NCI-H2196 (cell line): ENCODE data around the gene RASSF5.
"Not testable (repeated sequence)": the region's sequence is repeated elsewhere in the genome, so short reads cannot be mapped to it uniquely, and the experiment has no call there.

Source experiments
- DNase-seq: peaks from one replicate; lab custom pipeline; 2025; ENCODE audit not compliant: unreplicated experiment; lab: John Stamatoyannopoulos, UW

Gene RASSF5

DNA sequence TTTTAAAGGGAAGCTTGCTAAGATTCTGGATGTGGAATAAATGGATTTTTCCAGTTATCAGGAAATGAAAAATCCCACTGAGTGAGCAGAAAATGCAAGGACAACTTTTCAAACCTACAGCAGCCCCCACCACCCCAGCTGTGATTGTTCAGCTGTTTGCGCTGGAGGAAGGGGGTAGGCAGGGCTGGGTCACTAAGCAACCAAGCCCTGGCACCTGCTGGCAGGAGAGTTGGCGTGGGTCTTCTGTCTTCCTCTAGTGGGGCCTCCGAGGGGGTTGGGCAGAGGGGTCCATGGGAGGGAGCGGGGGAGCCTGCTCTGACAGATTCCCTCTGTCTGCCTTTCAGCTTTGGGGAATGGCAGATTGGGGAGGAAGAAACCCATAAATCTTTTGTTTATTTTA, 59.7 kb downstream of the RASSF5 start:
- DNase-seq = no peak

DNA sequence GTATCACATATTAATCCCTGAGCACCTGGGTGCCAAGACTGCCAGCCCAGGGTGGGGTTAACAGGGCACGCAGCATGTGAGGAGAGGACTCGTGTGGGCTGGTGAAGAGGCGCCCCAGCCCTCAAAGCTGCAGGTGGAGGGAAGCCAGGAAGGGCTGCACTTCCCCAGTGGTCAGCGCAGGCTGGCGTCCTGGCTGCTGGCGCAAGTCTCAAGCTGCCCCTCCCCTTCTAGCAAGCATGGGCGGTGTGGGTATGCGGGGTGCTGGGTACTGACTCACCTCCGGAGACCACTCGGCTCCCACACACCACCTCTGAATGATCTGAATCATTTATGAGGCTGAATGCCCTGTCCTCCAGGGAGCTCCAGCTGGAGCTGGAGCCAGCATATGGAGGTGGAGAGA, 60.9 kb downstream of the RASSF5 start:
- DNase-seq = no peak

DNA sequence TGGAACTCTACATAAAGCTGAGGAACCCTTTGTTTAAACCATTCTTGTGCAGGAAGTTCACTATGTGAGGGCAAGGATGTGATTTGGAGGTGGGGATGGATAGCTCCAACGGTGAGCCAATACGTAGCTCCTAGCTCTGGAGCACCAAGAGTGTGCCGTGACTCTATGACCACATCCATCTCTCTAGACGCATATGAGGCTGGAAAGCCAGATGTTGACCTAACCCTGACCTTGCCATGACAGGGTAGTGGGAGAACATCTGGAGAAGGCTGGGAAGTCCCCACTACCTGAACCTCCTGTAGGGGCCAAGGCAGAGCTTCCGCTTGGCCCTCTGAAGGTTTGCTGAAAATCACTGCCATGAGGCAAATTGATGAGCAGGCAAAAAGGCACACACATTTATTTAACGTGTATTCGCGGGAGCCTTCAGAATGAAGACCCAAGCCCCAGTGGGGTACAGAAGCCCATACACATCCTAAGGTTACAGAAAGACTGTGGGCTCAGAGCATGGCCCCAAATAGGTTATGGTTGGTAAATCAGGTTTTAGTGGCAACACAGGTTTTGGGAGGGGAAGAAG, 61.5 kb downstream of the RASSF5 start:
- DNase-seq = no peak

DNA sequence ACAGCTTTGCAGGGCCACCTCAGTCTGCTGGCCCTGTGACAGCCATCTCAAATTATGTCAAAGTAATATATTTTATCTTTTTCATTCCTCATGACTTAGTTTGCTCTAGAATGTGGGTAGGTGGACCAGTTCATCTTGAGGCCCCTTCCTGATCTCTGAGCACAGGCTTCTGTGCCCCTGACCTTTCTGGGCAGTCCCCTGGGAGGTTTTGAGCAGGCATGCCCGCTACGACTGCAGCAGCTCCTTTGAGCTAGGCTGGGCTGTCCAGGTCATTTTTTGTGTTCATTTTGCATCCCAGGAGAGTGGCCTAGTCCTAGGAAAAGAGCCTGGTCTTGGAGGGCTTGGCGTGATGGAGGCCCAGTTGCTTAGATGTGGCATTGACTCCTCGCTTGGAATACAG, 62.2 kb downstream of the RASSF5 start:
- DNase-seq = no peak

DNA sequence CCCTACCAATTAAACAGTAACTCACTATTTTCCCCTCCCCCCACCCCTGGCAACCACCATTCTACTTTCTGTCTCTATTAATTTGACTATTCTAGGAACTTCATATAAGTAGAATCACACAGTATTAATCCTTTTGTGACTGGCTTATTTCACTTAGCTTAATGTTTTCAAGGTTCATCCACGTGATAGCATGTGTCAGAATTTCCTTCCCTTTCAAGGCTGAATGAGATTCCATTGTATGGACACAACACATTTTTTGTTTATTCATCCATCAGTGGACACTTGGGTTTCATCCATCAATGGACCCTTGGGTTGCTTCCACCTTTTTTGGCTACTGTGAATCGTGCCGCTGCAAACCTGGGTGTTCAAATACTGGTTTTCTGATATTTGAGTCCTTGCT, 63.2 kb downstream of the RASSF5 start:
- no peak for DNase-seq

DNA sequence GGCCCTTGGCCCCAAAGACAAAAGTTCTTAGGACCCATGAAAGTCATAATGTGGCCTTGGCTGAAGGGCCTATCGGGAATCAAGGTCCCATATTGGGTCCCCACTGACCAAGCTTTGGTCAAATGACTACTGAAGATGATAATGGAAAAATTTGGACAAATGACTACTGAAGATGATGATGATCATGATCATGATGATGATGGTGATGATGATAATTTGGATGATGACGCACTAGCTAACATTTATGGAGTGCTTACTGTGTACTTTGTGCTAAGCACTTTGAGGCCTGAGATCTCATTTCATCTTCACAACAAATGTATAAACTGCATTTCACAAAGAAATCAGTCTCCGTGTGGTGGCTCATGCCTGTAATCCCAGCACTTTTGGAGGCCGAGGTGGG, 65.5 kb downstream of the RASSF5 start:
- DNase-seq = no peak

DNA sequence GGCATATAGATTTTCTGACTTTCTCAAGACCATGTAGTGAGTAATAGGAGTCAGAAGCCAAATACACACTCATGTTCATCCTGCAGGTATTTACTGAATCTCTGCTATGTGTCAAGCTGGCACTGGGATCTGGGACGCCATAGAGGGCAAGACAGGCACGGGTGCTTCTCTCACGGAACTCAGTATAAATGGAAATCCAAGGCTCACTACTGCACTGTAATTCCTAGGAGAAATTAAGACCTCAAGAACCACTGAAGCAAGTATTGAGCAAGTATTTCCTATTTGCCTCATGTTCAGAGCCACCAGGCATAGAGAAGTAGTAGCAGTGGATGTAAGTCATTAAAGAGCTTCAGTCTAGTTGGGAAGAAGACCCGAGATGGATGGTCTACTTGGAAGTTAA, 66.0 kb downstream of the RASSF5 start:
- no peak for DNase-seq

DNA sequence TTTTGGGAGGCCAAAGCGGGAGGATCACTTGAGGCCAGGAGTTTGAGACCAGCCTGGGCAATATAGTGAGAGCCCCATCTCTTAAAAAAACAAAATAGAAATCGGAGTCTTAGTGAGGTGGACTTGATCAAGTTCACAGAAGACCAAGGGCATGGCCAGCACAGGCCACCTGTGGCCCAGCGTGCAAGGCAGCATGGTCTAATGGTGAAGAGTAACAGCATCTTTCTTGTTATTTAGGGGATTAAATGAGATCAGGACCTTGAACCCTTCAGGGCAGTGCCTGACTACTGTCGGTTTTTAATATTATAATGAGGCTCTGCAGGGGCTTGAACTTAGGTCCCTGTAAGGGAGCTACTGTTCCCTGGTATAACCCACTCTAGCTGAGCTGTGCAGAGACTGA, 66.4 kb downstream of the RASSF5 start:
- no peak for DNase-seq

DNA sequence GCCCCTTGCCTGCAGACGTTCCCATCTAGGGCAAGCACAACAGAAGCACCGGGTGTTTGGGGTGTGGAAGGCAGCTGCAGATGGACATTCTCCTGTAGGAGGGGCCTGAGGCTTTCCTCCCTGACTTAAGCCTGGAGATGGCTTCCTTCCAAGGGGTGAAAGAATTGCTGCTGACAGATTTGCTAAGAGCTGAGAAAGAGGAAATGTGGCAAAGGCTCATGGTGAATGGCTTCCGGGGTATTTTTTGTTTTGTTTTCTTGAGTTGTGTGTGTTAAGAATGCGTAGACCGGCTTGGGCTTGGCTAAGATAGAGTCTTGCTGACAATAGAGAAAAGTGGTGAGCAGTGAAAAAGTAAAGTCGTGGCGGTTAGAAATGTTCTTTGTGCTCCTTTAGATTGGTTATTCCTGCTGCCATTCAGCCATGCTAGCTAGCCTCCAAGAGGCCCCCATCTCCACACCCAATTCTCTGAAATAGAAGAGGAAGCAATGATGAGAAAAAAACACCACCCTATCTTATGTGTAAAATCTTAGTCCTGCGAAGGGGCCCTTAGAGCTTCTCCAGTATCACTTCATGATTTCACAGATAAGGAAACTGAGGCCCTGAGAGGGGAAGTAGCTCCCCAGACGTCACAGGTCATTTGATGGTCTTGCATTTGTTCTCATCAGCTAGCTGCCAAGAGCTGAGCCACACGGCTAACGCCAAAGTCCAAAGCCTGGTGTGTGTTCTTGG, 68.0 kb downstream of the RASSF5 start:
- DNase-seq = no peak

DNA sequence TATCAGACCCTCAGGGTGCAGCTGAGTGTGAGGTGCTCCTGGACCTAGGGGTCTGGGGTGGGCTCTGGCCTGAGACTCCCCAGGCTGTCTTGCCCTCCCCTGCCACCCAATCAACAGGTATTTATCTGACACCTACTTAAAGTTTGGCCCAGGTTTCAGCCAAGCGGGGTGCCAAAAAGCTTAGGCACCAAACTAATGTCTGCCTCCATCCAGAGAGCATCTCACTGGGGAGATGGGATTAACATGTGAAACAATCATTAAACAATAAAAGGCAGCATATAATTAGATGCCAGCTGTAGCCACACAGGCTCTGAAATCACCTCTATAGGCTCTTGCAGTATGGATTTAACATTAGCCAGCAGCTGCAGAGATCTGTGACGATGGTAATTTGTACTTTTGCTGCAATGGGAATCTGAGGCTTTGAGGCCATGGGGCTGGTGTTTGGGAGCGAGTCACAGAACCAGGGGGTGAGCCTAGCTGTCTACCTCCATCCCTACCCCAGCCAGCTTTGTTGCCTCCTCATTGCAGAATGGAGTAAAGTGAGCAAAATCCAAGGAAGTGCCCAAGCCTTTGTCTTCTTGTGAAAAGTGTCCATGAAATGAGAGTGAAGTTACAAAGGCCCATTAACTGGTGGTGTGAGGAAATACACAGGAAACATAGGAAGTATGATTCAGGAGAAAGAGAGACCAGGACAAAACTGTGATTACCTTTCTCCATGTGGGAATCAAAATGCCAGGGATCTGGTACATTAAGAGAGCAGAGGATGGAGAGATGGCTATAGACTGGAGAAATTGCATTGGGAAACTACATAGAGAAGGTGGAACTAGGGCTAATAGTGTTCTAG, 68.8 kb downstream of the RASSF5 start:
- DNase-seq = no peak

DNA sequence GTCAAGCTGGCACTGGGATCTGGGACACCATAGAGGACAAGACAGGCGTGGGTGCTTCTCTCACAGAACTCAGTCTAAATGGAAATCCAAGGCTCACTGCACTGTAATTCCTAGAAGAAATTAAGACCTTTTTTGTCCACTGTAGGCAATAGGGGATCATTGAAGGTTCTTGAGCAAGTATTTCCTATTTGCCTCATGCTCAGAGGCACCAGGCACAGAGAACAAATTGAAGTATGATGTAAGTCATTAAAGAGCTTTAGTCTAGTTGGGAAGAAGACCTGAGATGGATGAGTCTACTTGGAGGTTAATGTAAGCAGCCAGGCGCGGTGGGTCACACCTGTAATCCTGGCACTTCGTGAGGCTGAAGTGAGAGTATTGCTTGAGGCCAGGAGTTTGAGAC, 70.3 kb downstream of the RASSF5 start:
- no peak for DNase-seq

DNA sequence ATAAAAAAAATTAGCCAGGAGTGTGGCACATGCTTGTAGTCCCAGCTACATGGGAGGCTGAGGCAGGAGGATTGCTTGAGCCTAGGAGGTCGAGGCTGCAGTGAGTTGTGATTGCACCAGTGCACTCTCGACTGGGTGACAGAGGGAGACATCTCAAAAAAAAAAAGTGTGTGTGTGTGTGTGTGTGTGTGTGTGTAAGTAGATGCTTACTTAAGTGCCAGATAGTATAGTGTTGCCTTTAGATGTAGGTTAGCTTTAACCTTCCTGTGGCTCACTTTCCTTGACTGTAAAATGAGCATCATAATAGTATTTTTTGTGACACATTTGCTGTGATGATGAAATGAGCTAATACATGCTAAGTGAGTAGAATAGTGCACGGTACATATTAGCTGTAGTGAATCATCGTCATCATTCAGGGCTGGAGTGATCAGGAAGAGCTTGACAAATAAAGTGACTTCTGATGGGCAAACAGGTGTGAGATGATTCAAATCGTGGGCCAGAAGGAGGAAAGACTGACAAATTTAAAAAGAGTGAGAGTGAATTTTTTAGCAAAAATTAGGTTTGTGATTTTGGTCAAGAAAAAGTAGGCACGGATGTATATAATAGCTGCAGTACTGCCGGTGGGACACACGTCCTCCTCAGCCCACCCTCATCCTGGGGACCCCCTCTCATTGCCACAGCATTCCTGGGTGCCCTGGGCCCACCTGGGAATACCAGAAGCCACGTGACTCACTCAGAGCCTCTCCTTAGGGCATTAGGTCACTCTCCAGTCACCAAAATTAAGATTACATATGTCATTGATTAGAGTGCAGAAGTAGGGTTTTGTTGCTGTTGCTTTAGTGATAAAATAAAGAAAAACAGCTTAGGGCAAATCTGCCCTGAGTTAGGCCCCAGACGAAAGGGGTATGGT, 71.0 kb downstream of the RASSF5 start:
- DNase-seq = no peak

DNA sequence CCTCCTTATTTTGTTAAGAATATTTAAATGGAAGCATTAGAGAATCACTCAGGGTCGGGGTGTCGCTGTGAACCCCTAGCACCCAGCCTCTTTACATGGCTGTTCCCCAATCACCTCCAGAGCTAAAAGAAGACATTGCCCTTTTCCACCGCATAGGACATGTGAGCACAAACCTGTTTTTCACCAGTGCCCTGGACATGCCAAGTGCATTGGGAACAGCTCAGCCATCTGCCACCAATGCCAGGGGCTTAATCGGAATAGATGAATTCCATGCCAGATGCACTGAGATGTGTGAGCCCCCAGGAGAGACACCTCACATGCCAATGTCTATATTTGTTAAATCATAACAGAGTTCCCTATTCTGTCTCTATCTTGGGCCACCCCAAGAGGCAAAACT, 71.6 kb downstream of the RASSF5 start:
- DNase-seq = no peak

DNA sequence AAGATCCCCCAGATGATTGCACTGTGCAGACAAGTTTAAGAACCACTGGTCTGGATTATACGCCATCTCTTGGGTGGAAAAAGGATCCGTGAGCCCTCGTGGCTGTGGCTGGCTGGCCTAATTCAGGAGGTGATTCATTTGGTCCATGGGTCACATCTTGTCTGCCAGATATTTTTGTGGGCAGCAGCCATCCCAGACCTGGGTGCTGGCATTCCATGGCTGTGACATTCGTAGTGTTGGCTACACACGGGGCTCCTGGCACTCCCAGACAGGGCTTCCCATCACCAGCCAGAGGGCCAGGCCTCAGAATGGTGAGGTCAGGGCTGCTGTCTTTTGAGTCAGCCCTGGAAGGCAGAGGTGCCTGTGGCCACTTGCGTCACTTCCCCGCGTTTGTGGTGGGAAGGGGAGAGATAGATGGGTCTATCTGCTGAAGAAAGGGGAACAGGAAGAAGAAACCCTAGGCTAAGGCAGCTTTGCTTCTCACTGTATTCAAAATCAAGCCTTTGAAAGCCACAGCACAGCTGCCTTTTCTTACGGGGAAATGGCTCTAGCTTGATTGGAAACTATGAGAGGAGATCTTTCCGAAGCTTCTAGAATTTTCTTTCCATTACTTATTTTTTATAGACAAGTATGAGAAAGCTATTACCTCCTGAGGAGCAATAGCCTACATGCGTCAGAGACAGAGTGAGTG, 72.6 kb downstream of the RASSF5 start:
- DNase-seq = no peak

DNA sequence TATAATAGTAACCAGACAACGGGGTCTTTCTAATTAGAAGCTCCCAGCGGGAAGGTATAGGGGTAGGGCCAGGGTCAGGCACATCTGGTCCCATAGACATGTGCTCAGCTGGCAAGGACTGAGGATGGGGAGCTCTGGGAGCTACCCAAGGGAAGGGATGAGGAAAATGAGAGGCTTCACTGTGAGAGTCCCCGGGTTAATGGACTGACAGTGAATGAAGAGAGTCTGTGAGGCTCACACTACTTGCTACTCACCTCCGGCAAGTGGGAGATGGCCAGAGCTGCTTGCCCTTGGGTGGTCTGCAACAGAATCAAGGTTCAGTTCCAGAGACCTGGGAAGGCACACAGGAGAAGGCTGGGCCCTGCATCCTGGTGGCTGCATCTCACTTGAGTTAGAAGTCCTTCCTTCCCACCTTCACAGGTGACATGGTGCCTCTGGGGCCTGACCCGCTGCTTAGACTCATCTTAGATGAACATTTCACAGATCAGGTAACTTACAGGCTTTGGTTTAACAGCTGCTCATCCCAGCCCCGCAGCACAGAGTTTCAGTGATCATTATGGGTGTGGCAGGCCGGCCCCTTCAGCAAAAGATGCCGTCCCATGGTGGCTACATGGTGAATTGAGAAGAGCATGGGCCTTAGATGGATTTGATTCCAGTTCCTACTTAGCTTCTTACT, 73.2 kb downstream of the RASSF5 start:
- DNase-seq = no peak

DNA sequence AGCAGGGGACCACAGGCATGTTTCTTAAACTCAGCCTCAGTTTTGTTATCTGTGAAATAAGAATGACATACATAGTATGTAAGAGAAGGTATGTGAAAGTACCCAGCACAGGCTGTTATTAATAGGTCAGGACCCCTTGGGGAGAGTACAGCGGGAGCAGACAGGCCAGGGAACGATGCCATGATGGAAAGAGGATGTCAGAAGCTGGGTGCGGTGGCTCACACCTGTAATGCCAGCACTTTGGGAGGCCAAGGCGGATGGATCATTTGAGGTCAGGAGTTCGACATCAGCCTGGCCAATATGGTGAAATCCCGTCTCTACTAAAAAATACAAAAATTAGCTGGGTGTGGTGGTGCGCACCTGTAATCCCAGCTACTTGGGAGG, 73.8 kb downstream of the RASSF5 start:
- not testable (repeated sequence) for DNase-seq

DNA sequence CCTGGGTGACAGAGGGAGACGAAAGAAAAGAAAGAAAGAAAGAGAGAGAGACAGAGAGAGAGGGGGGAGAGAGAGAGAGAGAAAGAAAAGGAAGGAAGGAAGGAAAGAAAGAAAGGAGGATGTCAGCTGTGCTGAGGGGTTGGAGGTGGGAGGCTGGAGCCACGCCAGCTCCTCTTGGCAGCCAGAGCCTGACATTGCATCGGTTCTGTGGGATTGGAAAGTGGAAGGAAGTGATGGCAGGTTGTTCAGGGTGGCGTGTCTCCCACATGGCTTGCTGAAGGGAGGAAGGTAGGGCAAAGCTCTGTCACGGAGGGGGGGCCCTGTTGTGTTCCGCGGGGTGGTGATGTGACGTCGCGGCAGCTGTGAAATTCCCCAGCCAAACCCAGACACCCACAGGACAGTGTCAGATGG, 74.2 kb downstream of the RASSF5 start:
- no peak for DNase-seq

DNA sequence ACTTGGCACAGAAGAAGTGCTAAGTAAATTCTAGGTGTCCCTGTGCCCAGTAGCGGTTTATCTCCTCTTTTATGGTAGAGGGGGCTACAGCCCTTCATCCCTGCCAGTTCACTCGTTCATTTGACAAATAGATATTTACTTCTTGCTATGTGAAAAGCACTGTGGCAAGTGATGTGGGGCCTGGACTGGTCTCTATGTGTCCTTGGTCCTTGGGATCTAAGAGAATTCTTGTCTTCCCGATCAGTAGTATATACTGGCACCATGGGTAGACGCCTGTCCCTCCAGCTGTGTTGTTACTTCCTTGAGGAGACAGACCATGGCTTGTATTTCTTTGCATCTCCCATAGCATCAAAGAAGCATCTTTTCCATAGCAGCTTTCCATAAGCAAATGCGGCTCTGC, 75.2 kb downstream of the RASSF5 start:
- no peak for DNase-seq

DNA sequence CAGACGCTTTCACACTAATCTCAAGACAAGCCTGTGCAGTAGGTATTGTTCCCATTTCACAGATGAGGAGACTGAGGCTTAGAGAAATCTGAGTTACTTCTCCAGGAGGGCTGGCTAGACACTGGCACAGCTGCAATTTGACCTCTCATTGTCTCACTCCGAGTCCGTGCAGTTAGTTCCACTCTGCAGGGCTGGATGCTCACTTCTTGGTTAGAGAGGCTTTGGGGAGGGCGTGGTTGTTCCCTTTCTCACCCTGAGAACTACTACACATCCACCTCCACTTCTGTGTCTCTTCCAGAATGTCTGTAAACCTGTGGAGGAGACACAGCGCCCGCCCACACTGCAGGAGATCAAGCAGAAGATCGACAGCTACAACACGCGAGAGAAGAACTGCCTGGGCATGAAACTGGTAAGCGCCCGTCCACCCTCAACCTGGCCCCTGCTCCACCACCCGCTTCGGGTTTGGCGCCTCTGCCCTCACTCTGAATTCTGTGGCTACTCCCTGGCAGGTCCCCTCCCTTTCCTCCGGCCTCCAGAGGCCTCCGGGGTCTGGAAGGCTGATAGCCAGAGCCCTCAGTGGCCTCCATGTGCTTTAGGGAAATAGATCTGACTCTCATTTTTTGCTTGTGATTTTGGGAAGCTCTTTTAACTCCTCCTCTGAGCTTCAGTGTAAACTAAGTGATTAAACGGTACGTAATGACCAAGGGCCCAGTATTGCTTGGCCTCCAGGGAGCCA, 75.8 kb downstream of the RASSF5 start:
- DNase-seq = no peak
